NB4 (cell line): Measurements from ENCODE around the gene DAB2IP.

Experiments
- POLR2A ChIP-seq: IDR thresholded peaks from 2 replicates; pipeline ENCODE4 v1.6.1; 2011; ENCODE audit warnings: mild to moderate bottlenecking; ENCODE audit not compliant: insufficient read length; ENCODE audit errors: extremely low read depth
- TF ChIP-seq, protein P1 (sequence below): IDR thresholded peaks from one replicate; pipeline ENCODE4 v1.5.1; 2012; ENCODE audit warnings: low read depth, low read length

- TF ChIP-seq, protein P1, sequence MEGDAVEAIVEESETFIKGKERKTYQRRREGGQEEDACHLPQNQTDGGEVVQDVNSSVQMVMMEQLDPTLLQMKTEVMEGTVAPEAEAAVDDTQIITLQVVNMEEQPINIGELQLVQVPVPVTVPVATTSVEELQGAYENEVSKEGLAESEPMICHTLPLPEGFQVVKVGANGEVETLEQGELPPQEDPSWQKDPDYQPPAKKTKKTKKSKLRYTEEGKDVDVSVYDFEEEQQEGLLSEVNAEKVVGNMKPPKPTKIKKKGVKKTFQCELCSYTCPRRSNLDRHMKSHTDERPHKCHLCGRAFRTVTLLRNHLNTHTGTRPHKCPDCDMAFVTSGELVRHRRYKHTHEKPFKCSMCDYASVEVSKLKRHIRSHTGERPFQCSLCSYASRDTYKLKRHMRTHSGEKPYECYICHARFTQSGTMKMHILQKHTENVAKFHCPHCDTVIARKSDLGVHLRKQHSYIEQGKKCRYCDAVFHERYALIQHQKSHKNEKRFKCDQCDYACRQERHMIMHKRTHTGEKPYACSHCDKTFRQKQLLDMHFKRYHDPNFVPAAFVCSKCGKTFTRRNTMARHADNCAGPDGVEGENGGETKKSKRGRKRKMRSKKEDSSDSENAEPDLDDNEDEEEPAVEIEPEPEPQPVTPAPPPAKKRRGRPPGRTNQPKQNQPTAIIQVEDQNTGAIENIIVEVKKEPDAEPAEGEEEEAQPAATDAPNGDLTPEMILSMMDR: no peak
- no peak for TF ChIP-seq POLR2A
Measured at GRCh38 chr9:121809356-121810050, 158.1 kb downstream of the DAB2IP start.
